OCI-LY7 (cell line): ENCODE data around the gene PRSS1. TPM values are rescaled to one million over a fixed set of nuclear protein-coding genes. Genes with fewer than 3 reads are reported as not detected.

Experiments used
- BruUV-seq: library from RNA; stranded (reverse); fragments of 400-500 nt; replicated peaks from 2 replicates; lab custom pipeline; 2021; lab: Mats Ljungman, UMichigan
- CTCF ChIA-PET: fragments of 300-600 bp; sonication (Branson Sonifier 250); formaldehyde crosslinking; loops from one replicate; lab custom pipeline; 2022; ENCODE audit warnings: antibody characterized with exemption; ENCODE audit not compliant: unreplicated experiment; lab: Charles Lee
- POLR2A ChIA-PET: fragments of 300-600 bp; sonication (Branson Sonifier 250); formaldehyde crosslinking; loops from one replicate; lab custom pipeline; 2022; ENCODE audit warnings: antibody characterized with exemption; lab: Charles Lee
- DNase-seq: peaks from one replicate; pipeline ENCODE4 v3.0.0-alpha.2; 2015; ENCODE audit warnings: low spot score
- H2AFZ ChIP-seq: fragments of 200-600 bp; sonication (generic), shearing (Covaris generic); 2 replicates; pipeline ENCODE4 v1.6.1; 2014; ENCODE audit warnings: mild to moderate bottlenecking, antibody characterized with exemption, low read length, moderate library complexity
- H3K27ac ChIP-seq: fragments of 200-600 bp; sonication (generic); 2 replicates; pipeline ENCODE4 v1.5.1; 2014; ENCODE audit warnings: mixed run types, low read depth, mild to moderate bottlenecking, moderate library complexity, low read length, inconsistent platforms; ENCODE audit not compliant: poor library complexity, severe bottlenecking
- H3K36me3 ChIP-seq: fragments of 200-600 bp; sonication (generic); 2 replicates; pipeline ENCODE4 v1.6.1; 2014; ENCODE audit warnings: mild to moderate bottlenecking, antibody characterized with exemption, low read length, moderate library complexity, mixed read lengths; ENCODE audit not compliant: insufficient read depth
- H3K4me1 ChIP-seq: fragments of 200-600 bp; sonication (generic); 2 replicates; pipeline ENCODE4 v1.5.1; 2014; ENCODE audit warnings: mild to moderate bottlenecking, low read length; ENCODE audit not compliant: insufficient read depth, poor library complexity, severe bottlenecking
- H3K4me2 ChIP-seq: fragments of 200-600 bp; sonication (generic); 2 replicates; pipeline ENCODE4 v1.6.1; 2014; ENCODE audit warnings: mild to moderate bottlenecking, low read length
- H3K4me3 ChIP-seq: fragments of 200-600 bp; sonication (generic); 2 replicates; pipeline ENCODE4 v1.5.1; 2014; ENCODE audit warnings: mild to moderate bottlenecking, low read depth, low read length; ENCODE audit not compliant: poor library complexity, severe bottlenecking
- H3K79me2 ChIP-seq: fragments of 200-600 bp; sonication (generic); 2 replicates; pipeline ENCODE4 v1.6.1; 2016; ENCODE audit warnings: low read depth, mild to moderate bottlenecking, low read length, moderate library complexity, mixed read lengths; ENCODE audit not compliant: insufficient read depth
- H3K9me2 ChIP-seq: fragments of 200-600 bp; sonication (generic); 2 replicates; pipeline ENCODE4 v1.6.1; 2016; ENCODE audit warnings: mild to moderate bottlenecking, low read length, mixed read lengths; ENCODE audit not compliant: insufficient read depth
- H3K9me3 ChIP-seq: fragments of 200-600 bp; sonication (generic); 2 replicates; pipeline ENCODE4 v1.6.1; 2014; ENCODE audit warnings: mild to moderate bottlenecking, mixed run types, low read length, mixed read lengths
- H4K20me1 ChIP-seq: fragments of 200-600 bp; sonication (generic); 2 replicates; pipeline ENCODE4 v1.6.1; 2014; ENCODE audit warnings: mild to moderate bottlenecking, antibody characterized with exemption, low read length, moderate library complexity, mixed read lengths; ENCODE audit not compliant: insufficient read depth
- EZH2phosphoT487 ChIP-seq: fragments of 200-600 bp; sonication (generic); IDR thresholded peaks from 2 replicates; pipeline ENCODE4 v1.6.1; 2018; ENCODE audit warnings: low read depth, borderline replicate concordance, mild to moderate bottlenecking, mixed run types, antibody characterized with exemption, low read length, moderate library complexity, mixed read lengths
- intact Hi-C: fragments of 100-400 bp; cut with micrococcal nuclease; formaldehyde crosslinking; loops from one replicate; pipeline ENCODE4 v1.10.0; 2022; ENCODE audit not compliant: unreplicated experiment
- small RNA-seq: library from RNA; depleted of rRNA; stranded (forward); fragments of <200 nt; gene quantifications from one replicate; pipeline ENCODE3, GENCODE V24; 2014
- total RNA-seq, 2 experiments: library from RNA; depleted of rRNA in 1 of 2; stranded (reverse); fragments of >200 nt in 1 of 2; shearing (Covaris generic) in 1 of 2; gene quantifications; 2 replicates each; pipeline ENCODE4 v1.2.3, GENCODE V29; 2014 to 2022
- TF ChIP-seq, protein P1 (sequence below): fragments of 200-600 bp; sonication (generic); conservative IDR thresholded peaks from 2 replicates; pipeline ENCODE4 v1.5.1; 2014; ENCODE audit warnings: mild to moderate bottlenecking, antibody characterized with exemption, low read length, moderate library complexity, mixed read lengths

The PRSS1 gene
- total RNA-seq, 2 experiments from 2014 or later: not detected

DNA sequence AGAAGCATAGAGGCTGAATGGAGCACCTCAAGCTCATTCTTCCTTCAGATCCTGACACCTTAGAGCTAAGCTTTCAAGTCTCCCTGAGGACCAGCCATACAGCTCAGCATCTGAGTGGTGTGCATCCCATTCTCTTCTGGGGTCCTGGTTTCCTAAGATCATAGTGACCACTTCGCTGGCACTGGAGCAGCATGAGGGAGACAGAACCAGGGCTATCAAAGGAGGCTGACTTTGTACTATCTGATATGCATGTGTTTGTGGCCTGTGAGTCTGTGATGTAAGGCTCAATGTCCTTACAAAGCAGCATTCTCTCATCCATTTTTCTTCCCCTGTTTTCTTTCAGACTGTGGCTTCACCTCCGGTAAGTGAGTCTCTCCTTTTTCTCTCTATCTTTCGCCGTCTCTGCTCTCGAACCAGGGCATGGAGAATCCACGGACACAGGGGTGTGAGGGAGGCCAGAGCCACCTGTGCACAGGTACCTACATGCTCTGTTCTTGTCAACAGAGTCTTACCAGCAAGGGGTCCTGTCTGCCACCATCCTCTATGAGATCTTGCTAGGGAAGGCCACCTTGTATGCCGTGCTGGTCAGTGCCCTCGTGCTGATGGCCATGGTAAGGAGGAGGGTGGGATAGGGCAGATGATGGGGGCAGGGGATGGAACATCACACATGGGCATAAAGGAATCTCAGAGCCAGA, 52.5 kb downstream of the PRSS1 start:
- peaks cover 39% of the 10 kb centered on the region; the same call in 1 of the 2 replicates for H3K79me2 ChIP-seq
- no peak for DNase-seq
- ChIA-PET CTCF (no interaction called here), POLR2A (interaction anchor here (0.8 to 15.5 kb wide), 2 partner anchors 9 to 11 kb away, joined by 3 to 666 read pairs; no protein-coding TSS in a partner anchor)
- no peak overlapping the region for H3K4me2 ChIP-seq
- H3K27ac ChIP-seq: no peak overlapping the region
- no TSS peak for BruUV-seq
- intact Hi-C loops: loop anchor here (10.0 kb wide), 1 partner anchor 283 kb away; no protein-coding TSS in a partner anchor
- H3K4me3 ChIP-seq: no peak overlapping the region
- H3K9me3 ChIP-seq: no peaks in the 10 kb centered on the region
- H3K36me3 ChIP-seq: peaks cover 74% of the 10 kb centered on the region
- TF ChIP-seq, protein P1, sequence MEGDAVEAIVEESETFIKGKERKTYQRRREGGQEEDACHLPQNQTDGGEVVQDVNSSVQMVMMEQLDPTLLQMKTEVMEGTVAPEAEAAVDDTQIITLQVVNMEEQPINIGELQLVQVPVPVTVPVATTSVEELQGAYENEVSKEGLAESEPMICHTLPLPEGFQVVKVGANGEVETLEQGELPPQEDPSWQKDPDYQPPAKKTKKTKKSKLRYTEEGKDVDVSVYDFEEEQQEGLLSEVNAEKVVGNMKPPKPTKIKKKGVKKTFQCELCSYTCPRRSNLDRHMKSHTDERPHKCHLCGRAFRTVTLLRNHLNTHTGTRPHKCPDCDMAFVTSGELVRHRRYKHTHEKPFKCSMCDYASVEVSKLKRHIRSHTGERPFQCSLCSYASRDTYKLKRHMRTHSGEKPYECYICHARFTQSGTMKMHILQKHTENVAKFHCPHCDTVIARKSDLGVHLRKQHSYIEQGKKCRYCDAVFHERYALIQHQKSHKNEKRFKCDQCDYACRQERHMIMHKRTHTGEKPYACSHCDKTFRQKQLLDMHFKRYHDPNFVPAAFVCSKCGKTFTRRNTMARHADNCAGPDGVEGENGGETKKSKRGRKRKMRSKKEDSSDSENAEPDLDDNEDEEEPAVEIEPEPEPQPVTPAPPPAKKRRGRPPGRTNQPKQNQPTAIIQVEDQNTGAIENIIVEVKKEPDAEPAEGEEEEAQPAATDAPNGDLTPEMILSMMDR: no peak
- no peak for TF ChIP-seq EZH2phosphoT487
- H4K20me1 ChIP-seq: no peaks in the 10 kb centered on the region
- H2AFZ ChIP-seq: no peak overlapping the region
- peaks cover 74% of the 10 kb centered on the region for H3K4me1 ChIP-seq
- H3K9me2 ChIP-seq: no peaks in the 10 kb centered on the region

DNA sequence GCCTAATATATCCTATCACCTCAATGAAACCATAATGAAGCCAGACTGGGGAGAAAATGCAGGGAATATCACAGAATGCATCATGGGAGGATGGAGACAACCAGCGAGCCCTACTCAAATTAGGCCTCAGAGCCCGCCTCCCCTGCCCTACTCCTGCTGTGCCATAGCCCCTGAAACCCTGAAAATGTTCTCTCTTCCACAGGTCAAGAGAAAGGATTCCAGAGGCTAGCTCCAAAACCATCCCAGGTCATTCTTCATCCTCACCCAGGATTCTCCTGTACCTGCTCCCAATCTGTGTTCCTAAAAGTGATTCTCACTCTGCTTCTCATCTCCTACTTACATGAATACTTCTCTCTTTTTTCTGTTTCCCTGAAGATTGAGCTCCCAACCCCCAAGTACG, 53.0 kb downstream of the PRSS1 start:
- Histone ChIP-seq H3K79me2 (peaks cover 33% of the 10 kb centered on the region; the same call in 1 of the 2 replicates), H3K36me3 (peaks cover 74% of the 10 kb centered on the region), H2AFZ (no peak overlapping the region), H3K9me2 (no peaks in the 10 kb centered on the region), H4K20me1 (no peaks in the 10 kb centered on the region), H3K27ac (peak overlapping the region; percentile 100), H3K4me3 (no peak overlapping the region), H3K4me1 (peaks cover 79% of the 10 kb centered on the region), H3K4me2 (no peak overlapping the region), H3K9me3 (no peaks in the 10 kb centered on the region)
- TF ChIP-seq, protein P1: no peak
- no peak for TF ChIP-seq EZH2phosphoT487
- no peak for DNase-seq
- ChIA-PET POLR2A (interaction anchor here (15.5 kb wide), 1 partner anchor 11 kb away, joined by 666 read pairs; no protein-coding TSS in a partner anchor), CTCF (no interaction called here)
- no TSS peak for BruUV-seq
- intact Hi-C loops: loop anchor here (10.0 kb wide), 1 partner anchor 282 kb away; no protein-coding TSS in a partner anchor

Small RNA genes within 50 kb of the gene (small RNA-seq; reads per million reads assigned to genes)
- gene TRBD1: not detected
- gene TRBJ1-1: not detected
- not detected for gene TRBJ1-2
- not detected for gene TRBJ1-3
- gene TRBJ1-4: not detected
- not detected for gene TRBJ1-5
- gene TRBJ1-6: not detected
- gene TRBJ2-1: not detected
- gene TRBJ2-2: not detected
- gene TRBJ2-2P: not detected
- 0.31 reads per million for gene TRBJ2-3
- gene TRBJ2-4: not detected
- gene TRBJ2-5: not detected
- not detected for gene TRBJ2-6
- not detected for gene TRBJ2-7

Other genes starting within 250 kb of the PRSS1 start
- 0.23 and 0.60 TPM in 2 replicates for gene PRSS2, start 21.5 kb downstream of the PRSS1 start, total RNA-seq (2014; rRNA removed; shearing (Covaris generic))
- 1.1 TPM in 2 replicates for gene PRSS2, start 21.5 kb downstream of the PRSS1 start, total RNA-seq (2022)
- 0.15 and 0.41 TPM in 2 replicates for gene EPHB6, start 105.6 kb downstream of the PRSS1 start, total RNA-seq (2014; rRNA removed; shearing (Covaris generic))
- 0.33 and 0.57 TPM in 2 replicates for gene EPHB6, start 105.6 kb downstream of the PRSS1 start, total RNA-seq (2022)
- gene TRPV6, start 136.3 kb downstream of the PRSS1 start, total RNA-seq (2014; rRNA removed; shearing (Covaris generic)): not detected in 2 replicates
- not detected in 2 replicates for gene TRPV6, start 136.3 kb downstream of the PRSS1 start, total RNA-seq (2022)
- 0.06 TPM in 1 of 2 replicates, not detected in the other for gene TRPV5, start 184.3 kb downstream of the PRSS1 start, total RNA-seq (2014; rRNA removed; shearing (Covaris generic))
- gene TRPV5, start 184.3 kb downstream of the PRSS1 start, total RNA-seq (2022): not detected in 2 replicates
- not detected in 2 replicates for gene LLCFC1, start 190.0 kb downstream of the PRSS1 start, total RNA-seq (2014; rRNA removed; shearing (Covaris generic))
- gene LLCFC1, start 190.0 kb downstream of the PRSS1 start, total RNA-seq (2022): not detected in 2 replicates
- gene KEL, start 212.9 kb downstream of the PRSS1 start, total RNA-seq (2014; rRNA removed; shearing (Covaris generic)): 1.5 and 2.9 TPM in 2 replicates
- 1.9 and 2.2 TPM in 2 replicates for gene KEL, start 212.9 kb downstream of the PRSS1 start, total RNA-seq (2022)